ENCODE results near the gene DXO. TPM values are rescaled to one million over a fixed set of nuclear protein-coding genes. Genes with fewer than 3 reads are reported as not detected.

DXO gene
- polyA plus RNA-seq, 3 donors: 10.4 to 20.8 (median 15.8) TPM

DNA sequence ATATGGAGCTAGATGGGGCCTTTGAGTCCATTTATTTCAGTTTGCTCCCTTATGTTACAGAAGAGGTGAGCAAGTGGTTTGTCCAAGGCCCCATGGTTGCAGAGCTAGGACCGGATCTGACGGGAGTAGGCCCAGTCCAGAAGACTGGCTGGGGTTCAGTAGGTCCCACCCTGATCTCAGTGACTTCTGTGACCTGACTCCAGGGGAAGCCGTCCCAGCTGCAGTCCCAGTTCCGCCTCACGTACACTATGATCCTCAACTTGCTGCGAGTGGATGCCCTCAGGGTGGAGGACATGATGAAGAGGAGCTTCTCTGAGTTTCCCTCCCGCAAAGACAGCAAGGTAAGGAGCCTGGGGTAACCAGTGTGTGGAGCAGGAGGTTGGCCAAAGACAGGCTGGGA, 5.4 kb downstream of the DXO start:
- H3K27ac ChIP-seq (ENCODE audit: low read depth, low read length): no peak overlapping the region
- 83 to 89% (median 87%) methylated on average over 7 of the region's 7 CpGs for WGBS, 3 donors

DNA sequence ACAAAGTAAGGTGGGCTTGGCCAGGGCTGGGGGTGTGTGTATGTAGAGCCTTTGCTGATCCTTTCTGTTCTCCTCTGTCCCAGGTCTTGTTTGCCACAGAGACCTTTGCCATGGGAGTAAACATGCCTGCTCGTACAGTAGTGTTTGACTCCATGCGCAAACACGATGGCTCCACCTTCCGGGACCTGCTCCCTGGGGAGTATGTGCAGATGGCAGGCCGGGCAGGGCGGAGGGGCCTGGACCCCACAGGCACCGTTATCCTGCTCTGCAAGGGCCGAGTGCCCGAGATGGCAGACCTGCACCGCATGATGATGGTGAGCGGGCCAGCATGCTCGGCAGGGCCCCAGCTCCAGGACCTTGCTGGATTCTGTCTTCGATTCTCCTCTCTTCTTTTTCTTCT, 6.2 kb downstream of the DXO start:
- WGBS, 3 donors: 88 to 91% (median 89%) methylated on average over 13 of the region's 13 CpGs

DNA sequence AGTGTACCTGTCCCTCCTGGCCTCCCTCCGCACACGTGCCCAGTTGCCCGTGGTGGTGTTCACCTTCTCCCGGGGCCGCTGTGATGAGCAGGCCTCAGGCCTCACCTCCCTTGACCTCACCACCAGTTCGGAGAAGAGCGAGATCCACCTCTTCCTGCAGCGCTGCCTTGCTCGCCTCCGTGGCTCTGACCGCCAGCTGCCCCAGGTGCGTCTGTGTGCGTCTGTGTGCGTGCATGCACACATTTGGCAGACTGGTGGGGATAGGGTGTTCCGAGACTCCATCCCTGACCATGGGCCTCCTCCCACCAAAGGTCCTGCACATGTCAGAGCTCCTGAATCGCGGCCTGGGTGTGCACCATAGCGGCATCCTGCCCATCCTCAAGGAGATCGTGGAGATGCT, 8.0 kb downstream of the DXO start:
- WGBS, 3 donors: 96 to 97% (median 96%) methylated on average over 19 of the region's 19 CpGs
- no peak overlapping the region for H3K27ac ChIP-seq (ENCODE audit: low read depth, low read length)

More for the DNA sequence above, 6.2 kb downstream of the DXO start:
- no peak overlapping the region for H3K27ac ChIP-seq (ENCODE audit: low read depth, low read length)

DNA sequence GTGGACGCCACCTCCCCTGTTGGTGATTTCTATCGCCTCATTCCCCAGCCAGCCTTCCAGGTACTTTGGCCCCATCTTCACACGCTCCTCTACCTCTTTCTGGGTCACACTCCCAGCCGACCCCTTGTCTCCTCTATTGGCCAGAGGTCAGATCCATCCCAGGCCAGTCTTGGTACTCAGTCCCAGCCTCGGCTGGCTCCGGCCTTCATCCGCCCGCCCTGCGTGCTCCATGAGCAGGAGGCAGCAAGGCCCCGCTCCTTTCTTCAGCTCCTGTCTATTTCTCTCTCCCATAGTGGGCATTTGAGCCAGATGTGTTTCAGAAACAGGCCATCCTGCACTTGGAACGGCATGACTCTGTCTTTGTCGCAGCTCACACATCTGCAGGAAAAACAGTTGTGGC, 10.3 kb downstream of the DXO start:
- no peak overlapping the region for H3K27ac ChIP-seq (ENCODE audit: low read depth, low read length)
- 95 to 96% (median 95%) methylated on average over 12 of the region's 12 CpGs for WGBS, 3 donors

DNA sequence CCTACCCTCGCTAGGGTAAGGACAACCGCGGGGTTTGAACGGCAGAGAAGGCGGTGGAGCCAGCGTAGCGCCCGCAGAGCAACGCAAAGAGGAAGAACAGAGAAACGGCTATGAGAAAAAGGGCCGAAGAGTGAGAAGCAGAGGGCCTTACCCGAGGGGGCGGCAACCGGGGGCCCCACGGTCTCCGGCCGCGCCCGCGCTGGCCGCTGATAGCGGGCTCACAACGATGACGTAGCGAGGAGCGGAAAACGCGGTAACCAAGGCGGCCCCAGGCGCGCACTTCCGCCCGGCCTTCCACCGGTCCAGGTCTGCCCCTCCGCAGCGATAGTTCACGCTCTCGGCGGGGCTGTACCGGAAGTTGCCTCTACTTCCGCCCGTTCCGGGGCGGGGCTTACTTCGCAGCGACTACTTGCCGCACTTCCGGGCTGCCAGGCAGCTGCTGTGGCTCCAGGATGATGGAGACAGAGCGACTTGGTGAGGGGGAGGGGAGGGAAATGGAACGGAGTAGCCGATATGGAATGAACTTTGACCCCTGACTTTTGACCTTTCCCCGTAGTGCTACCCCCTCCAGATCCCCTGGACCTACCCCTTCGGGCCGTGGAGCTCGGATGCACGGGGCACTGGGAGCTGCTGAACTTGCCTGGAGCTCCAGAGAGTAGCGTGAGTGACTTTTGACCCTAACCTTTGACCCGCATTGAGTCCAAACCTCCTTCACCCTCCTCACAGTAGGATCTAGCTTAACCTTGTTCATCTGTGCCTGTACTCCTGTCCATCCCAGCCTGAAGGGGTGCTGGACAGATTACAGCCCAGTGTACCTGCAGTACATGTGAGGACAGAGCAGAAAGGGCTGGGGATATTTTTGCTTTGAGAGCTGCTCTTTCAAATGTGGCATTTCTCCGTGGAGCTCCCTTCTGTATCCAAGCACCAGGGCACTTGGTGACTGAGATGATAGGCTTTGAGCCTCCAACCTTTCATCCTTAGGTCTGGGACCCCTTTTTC, 12.9 kb downstream of the DXO start, which contains the start of the genes NELFE and SKIC2:
Gene NELFE (minus strand): TSS at position 231 of the 999 bp plus-strand sequence. CDS start 525 bp downstream, outside the sequence.
Gene SKIC2 (plus strand): TSS at position 435 of the 999 bp plus-strand sequence. CDS start 18 bp downstream, at position 453.
- peak within 1 kb of the TSS; percentile 28 for H3K27ac ChIP-seq (ENCODE audit: low read depth, low read length)
- WGBS, 3 donors: 0 to 1% (median 0%) methylated on average over 56 to 59 of the region's 59 CpGs

DNA sequence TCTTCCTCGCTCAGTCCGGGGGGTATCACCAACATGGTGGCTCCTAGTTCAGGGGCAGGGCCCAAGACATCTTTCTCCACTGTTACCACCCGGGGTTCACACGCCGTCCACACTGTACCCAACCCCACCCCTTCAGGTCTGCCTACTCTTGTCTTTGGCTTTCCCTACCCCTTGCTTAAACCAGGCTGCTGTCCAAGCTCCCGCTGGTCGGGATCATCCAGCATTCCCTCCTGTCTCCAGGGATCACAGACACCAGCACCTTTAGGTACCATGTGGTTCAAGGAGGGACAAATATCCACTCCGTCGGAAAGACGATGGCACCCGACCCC, 13.6 kb downstream of the DXO start:
- 8 to 13% (median 10%) methylated on average over 11 of the region's 11 CpGs for WGBS, 3 donors
- H3K27ac ChIP-seq (ENCODE audit: low read depth, low read length): peak overlapping the region; percentile 28

DNA sequence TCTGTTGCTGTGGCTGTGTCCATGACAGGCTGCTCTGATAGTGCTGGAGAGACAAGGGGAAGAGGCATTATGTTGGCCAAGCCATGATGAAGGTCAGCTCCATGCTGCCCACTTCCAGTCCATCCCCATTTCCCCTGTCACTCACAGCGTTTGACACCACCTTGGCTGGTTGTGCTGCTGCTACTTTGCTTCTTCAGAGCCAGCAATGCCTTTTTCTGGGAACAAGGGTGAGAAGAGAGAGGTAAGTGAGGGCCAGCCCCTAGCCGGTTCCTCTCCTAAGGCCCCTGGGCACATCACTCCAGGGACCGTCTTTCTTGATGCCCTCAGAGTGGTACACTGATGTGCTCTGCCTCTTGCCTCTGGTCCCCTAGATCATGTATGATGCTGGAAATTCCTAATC, 15.1 kb downstream of the DXO start:
- WGBS, 3 donors: 64 to 99% (median 65%) methylated on average over 3 of the region's 3 CpGs
- H3K27ac ChIP-seq (ENCODE audit: low read depth, low read length): no peak overlapping the region

DNA sequence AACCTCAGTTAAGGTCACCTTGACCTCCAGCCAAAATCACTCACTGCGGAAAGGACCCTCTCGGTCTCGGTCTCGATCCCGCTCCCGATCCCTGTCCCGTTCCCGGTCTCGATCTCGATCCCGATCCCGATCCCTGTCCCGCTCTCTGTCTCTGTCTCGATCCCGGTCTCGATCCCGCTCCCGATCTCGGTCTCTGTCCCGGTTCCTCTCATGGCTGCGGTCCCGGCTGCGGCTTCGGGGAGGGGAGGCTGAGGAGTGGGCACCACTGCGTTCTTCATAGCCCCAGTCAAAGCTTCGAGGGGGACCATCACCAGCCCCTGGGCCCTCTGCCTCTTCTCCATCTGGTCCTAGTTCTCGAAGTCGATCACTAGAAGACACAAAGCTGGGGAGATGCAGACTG, 17.4 kb downstream of the DXO start:
- WGBS, 3 donors: 95 to 98% (median 96%) methylated on average over 28 of the region's 28 CpGs
- no peak overlapping the region for H3K27ac ChIP-seq (ENCODE audit: low read depth, low read length)

DNA sequence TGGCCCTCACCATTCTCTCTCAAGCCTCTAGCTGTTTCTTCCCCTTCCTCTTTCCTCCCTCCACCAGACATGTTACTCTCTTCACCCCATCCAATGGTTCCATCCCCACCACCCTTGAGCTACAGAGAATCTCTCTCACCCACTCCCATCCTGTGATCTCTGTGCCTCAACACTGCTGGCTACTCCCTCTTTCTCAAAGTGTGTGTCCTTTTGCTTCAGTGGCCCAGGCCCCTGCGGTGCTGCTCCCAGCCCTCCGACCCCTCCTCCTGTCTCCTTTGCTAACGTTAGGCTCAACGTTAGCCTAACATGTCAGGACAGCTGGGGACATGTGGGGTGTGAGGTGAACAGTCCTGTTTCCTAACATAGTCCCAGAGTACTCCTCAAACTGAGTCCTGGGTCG, 19.0 kb downstream of the DXO start:
- no peak overlapping the region for H3K27ac ChIP-seq (ENCODE audit: low read depth, low read length)
- 75 to 81% (median 77%) methylated on average over 5 of the region's 5 CpGs for WGBS, 3 donors

DNA sequence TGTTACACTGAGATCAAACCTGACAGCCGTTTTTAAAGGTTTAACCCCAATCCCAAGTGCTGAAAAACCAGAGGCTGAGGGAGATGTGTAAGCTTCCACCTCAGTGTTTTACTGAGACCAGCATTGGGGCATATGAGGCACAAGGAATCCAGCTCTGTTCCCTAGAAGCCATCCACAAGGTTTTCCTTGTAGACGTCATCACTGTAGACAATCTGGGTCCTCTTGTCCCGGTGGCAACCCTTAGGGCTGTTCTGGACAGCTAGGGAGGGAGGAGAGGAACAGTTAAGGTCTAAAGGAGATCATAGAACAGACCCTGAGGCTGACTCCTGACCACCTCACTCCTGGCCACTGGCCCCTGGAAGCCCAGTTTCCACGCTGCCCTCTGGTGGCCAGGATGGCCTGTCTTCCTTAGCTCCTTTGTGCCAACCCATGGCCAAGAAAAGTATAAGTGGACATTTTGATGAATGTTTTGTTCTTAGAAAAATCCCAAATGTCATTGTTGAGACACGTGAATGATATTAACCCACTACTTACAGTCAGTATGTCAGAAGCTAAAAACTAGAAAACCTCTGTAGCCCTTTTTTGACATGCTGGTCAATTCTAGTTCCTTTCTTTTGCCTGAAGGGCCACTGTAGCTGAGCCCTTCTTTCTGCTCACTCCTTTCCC, 19.7 kb downstream of the DXO start:
- H3K27ac ChIP-seq (ENCODE audit: low read depth, low read length): no peak overlapping the region
- 48 to 57% (median 53%) methylated on average over 5 of the region's 5 CpGs for WGBS, 3 donors

DNA sequence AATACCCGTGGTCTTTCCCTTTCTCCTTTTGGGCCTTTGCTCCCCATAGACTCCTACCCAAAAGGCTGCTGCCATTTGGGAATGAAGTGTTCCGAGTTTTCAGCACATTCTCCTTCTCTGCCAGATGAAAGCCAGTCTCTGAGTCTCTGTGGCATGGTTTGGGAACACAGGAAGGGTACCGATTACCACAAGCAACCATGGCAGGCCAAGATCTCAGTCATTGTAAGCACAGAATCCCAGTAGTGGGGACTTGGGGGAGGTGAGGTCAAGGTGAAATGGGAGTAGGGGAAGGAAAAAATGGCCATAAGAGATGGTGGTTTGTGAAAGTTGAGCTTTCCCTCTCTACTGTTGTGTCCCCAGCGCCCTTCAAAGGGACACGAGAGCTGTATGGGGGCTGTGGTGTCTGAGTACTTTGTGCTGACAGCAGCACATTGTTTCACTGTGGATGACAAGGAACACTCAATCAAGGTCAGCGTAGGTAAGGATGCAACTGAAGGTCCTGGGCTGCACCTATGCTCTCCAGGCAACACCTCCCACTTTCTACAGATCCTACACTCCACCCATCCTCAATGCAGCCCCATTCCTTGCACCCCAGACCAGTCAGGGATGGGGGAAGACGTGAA, 21.9 kb downstream of the DXO start:
- H3K27ac ChIP-seq (ENCODE audit: low read depth, low read length): no peak overlapping the region
- WGBS, 3 donors: 81 to 92% (median 83%) methylated on average over 7 of the region's 7 CpGs

DNA sequence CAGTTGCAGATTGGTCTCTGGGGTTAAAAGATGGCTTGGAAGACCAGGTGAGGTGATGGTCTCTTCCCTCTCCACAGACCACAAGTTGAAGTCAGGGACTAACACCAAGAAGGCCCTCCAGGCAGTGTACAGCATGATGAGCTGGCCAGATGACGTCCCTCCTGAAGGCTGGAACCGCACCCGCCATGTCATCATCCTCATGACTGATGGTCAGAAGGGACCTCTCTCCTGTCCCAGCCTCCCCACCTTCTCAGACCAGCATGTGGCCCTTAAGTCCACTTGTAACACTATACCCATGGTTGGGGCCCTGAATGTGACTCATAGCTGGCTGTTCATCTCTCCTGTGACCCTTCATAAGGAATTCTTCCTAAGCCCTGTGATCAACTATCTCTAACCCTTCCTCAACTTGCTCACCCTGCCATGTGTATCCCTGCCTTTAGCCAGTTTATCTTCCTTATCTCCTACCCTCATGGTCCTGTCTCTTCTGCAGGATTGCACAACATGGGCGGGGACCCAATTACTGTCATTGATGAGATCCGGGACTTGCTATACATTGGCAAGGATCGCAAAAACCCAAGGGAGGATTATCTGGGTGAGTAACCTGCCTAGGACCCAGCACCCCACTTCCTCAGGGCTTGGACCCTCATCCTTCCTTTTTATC, 23.1 kb downstream of the DXO start:
- WGBS, 3 donors: 66 to 72% (median 67%) methylated on average over 6 of the region's 6 CpGs
- H3K27ac ChIP-seq (ENCODE audit: low read depth, low read length): no peak overlapping the region

DNA sequence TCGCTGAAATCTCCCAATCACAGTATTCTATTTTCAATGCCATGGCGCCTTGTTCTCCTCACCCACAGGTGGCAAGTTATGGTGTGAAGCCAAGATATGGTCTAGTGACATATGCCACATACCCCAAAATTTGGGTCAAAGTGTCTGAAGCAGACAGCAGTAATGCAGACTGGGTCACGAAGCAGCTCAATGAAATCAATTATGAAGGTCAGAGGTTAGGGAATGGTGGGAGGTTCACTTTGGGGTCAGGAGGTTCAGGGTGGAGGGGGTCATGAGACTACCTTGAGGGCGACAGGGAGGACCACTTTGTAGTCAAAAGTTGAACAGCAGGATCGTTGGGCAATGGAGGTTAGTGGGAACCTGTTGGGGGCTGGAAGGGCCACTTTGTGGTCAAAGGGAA, 23.6 kb downstream of the DXO start:
- WGBS, 3 donors: 69 to 82% (median 76%) methylated on average over 5 of the region's 5 CpGs
- no peak overlapping the region for H3K27ac ChIP-seq (ENCODE audit: low read depth, low read length)

DNA sequence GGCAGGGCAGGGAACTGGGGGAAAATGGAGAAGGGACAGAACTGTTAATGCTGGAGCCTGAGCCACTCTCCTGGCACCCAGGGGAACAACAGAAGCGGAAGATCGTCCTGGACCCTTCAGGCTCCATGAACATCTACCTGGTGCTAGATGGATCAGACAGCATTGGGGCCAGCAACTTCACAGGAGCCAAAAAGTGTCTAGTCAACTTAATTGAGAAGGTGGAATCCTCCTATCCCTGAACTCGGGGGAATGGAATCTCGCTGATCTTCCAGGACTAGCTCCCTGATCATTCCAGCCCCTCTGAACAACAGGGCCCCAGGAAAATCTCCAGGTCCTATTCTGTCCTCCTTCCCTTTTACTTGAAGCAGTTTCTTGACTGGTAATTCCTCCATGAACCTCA, 24.1 kb downstream of the DXO start:
- WGBS, 3 donors: 76 to 91% (median 86%) methylated on average over 4 of the region's 4 CpGs
- no peak overlapping the region for H3K27ac ChIP-seq (ENCODE audit: low read depth, low read length)

DNA sequence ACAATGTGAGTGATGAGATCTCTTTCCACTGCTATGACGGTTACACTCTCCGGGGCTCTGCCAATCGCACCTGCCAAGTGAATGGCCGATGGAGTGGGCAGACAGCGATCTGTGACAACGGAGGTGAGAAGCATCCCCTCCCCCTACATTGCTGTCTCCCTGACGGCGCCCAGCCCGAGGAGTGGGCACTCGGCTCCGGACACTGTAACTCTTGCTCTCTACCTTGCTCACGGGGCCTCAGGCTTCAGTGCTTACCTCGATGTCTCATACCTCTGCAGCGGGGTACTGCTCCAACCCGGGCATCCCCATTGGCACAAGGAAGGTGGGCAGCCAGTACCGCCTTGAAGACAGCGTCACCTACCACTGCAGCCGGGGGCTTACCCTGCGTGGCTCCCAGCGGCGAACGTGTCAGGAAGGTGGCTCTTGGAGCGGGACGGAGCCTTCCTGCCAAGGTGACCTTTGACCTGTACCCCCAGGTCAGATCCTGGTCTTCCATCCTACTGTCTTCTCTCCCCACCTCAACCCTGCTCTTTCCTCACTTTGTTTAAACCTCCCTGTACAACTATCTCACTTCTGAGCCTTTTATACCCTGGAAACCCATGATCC, 24.8 kb downstream of the DXO start:
- no peak overlapping the region for H3K27ac ChIP-seq (ENCODE audit: low read depth, low read length)
- WGBS, 3 donors: 86 to 89% (median 87%) methylated on average over 24 of the region's 24 CpGs

DNA sequence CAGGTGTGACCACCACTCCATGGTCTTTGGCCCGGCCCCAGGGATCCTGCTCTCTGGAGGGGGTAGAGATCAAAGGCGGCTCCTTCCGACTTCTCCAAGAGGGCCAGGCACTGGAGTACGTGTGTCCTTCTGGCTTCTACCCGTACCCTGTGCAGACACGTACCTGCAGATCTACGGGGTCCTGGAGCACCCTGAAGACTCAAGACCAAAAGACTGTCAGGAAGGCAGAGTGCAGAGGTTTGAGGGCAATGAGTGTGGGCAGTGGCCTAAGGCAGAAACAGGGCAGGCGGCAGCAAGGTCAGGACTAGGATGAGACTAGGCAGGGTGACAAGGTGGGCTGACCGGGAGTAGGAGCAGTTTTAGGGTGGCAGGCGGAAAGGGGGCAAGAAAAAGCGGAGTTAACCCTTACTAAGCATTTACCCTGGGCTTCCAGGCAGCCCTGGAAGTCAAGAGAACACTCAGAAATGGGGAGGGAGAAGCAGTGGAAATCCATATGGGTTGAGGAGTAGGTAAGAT, 25.5 kb downstream of the DXO start:
- H3K27ac ChIP-seq (ENCODE audit: low read depth, low read length): peak overlapping the region; percentile 44

DNA sequence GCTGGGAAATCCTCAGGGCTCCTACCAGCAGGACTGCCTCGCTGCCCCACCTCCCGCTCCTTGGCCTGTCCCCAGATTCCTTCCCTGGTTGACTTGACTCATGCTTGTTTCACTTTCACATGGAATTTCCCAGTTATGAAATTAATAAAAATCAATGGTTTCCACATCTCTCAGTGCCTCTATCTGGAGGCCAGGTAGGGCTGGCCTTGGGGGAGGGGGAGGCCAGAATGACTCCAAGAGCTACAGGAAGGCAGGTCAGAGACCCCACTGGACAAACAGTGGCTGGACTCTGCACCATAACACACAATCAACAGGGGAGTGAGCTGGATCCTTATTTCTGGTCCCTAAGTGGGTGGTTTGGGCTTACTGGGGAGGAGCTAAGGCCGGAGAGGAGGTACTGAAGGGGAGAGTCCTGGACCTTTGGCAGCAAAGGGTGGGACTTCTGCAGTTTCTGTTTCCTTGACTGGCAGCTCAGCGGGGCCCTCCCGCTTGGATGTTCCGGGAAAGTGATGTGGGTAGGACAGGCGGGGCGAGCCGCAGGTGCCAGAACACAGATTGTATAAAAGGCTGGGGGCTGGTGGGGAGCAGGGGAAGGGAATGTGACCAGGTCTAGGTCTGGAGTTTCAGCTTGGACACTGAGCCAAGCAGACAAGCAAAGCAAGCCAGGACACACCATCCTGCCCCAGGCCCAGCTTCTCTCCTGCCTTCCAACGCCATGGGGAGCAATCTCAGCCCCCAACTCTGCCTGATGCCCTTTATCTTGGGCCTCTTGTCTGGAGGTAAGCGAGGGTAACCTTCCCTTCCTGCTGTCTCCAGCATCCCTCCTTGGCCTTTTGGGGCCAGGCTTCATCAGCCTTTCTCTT, 26.2 kb downstream of the DXO start, which contains the start of gene CFB:
Gene CFB (plus strand): TSS at position 589 of the 863 bp plus-strand sequence. CDS start 127 bp downstream, at position 716.
- WGBS, 3 donors: 37 to 46% (median 43%) methylated on average over 11 of the region's 11 CpGs

More for the DNA sequence above, 25.5 kb downstream of the DXO start:
- 66 to 82% (median 74%) methylated on average over 11 of the region's 11 CpGs for WGBS, 3 donors

More for the DNA sequence above, 26.2 kb downstream of the DXO start, which contains the start of gene CFB:
- H3K27ac ChIP-seq (ENCODE audit: low read depth, low read length): peak within 1 kb of the TSS; percentile 44

Data from adipose tissue (tissue), 3 donors.